Neural progenitor cell (in vitro differentiated cells): Measurements from ENCODE around the gene OVCH2. TPM values are rescaled to one million over a fixed set of nuclear protein-coding genes. Genes with fewer than 3 reads are reported as not detected.

Experiments used
- DNase-seq: peaks from one replicate; pipeline ENCODE4 v3.0.0-alpha.2; 2016; ENCODE audit warnings: low spot score
- H2AFZ ChIP-seq: fragments of 200-600 bp; sonication (generic); replicated peaks from 2 replicates; pipeline ENCODE4 v1.6.1; 2016; ENCODE audit warnings: antibody characterized with exemption
- H3F3A ChIP-seq: fragments of 200-600 bp; sonication (generic); 2 replicates; pipeline ENCODE4 v1.6.1; 2016; ENCODE audit warnings: antibody characterized with exemption, low read depth
- H3K27ac ChIP-seq: fragments of 200-600 bp; sonication (generic); 2 replicates; pipeline ENCODE4 v1.5.1; 2016; ENCODE audit warnings: mild to moderate bottlenecking
- H3K27me3 ChIP-seq: fragments of 200-600 bp; sonication (generic); 2 replicates; pipeline ENCODE4 v1.6.1; 2016; ENCODE audit warnings: mild to moderate bottlenecking, moderate library complexity
- H3K36me3 ChIP-seq: fragments of 200-600 bp; sonication (generic); 2 replicates; pipeline ENCODE4 v1.5.1; 2016
- H3K4me1 ChIP-seq: fragments of 200-600 bp; sonication (generic); 2 replicates; pipeline ENCODE4 v1.6.1; 2016; ENCODE audit warnings: mixed run types
- H3K4me2 ChIP-seq: fragments of 200-600 bp; sonication (generic); 2 replicates; pipeline ENCODE4 v1.6.1; 2016
- H3K4me3 ChIP-seq: fragments of 200-600 bp; sonication (generic); 2 replicates; pipeline ENCODE4 v1.5.1; 2016
- H3K79me2 ChIP-seq: fragments of 200-600 bp; sonication (generic); 2 replicates; pipeline ENCODE4 v1.6.1; 2016; ENCODE audit warnings: low read depth
- H3K9ac ChIP-seq: fragments of 200-600 bp; sonication (generic); 2 replicates; pipeline ENCODE4 v1.6.1; 2016
- H3K9me3 ChIP-seq: fragments of 200-600 bp; sonication (generic); 2 replicates; pipeline ENCODE4 v1.5.1; 2016; ENCODE audit warnings: low read depth
- H4K20me1 ChIP-seq: fragments of 200-600 bp; sonication (generic); 2 replicates; pipeline ENCODE4 v1.6.1; 2016; ENCODE audit warnings: low read depth
- H3K27ac Mint-ChIP-seq: 3 replicates; pipeline ENCODE4 v1.8.0; 2021; ENCODE audit warnings: mixed read lengths
- H3K27me3 Mint-ChIP-seq: 2 replicates; pipeline ENCODE4 v1.8.0; 2022; ENCODE audit warnings: low read depth, mild to moderate bottlenecking, inconsistent platforms, moderate library complexity, mixed read lengths; ENCODE audit not compliant: insufficient read depth
- H3K36me3 Mint-ChIP-seq: 3 replicates; pipeline ENCODE4 v1.8.0; 2021; ENCODE audit warnings: mixed read lengths
- H3K4me1 Mint-ChIP-seq: 3 replicates; pipeline ENCODE4 v1.8.0; 2021; ENCODE audit warnings: mixed read lengths
- H3K4me3 Mint-ChIP-seq: 3 replicates; pipeline ENCODE4 v1.8.0; 2021; ENCODE audit warnings: mild to moderate bottlenecking, moderate library complexity, mixed read lengths
- H3K9me3 Mint-ChIP-seq: 3 replicates; pipeline ENCODE4 v1.8.0; 2020; ENCODE audit warnings: mixed read lengths
- CTCF ChIP-seq: fragments of 200-600 bp; sonication (generic); IDR thresholded peaks from 2 replicates; pipeline ENCODE4 v1.5.1; 2017; ENCODE audit warnings: antibody characterized with exemption, mild to moderate bottlenecking
- EZH2 ChIP-seq: fragments of 200-600 bp; sonication (generic); IDR thresholded peaks from 2 replicates; pipeline ENCODE4 v1.6.1; 2017; ENCODE audit warnings: antibody characterized with exemption, mild to moderate bottlenecking, moderate library complexity
- EZH2phosphoT487 ChIP-seq: fragments of 200-600 bp; sonication (generic); IDR thresholded peaks from 2 replicates; pipeline ENCODE4 v1.6.1; 2017; ENCODE audit warnings: antibody characterized with exemption
- total RNA-seq: library from RNA; depleted of rRNA; stranded (reverse); fragments of >200 nt; gene quantifications from 2 replicates; pipeline ENCODE4 v1.2.3, GENCODE V29; 2015; ENCODE audit warnings: low replicate concordance

OVCH2 gene
- total RNA-seq, 1 donor from 2014 or later, result not detected

- no peaks in the 10 kb centered on the region for H3K27me3 ChIP-seq
- H3F3A ChIP-seq, result peaks cover 4% of the 10 kb centered on the region
- Mint-ChIP-seq H3K4me1 (no peaks in the 10 kb centered on the region), H3K36me3 (no peaks in the 10 kb centered on the region), H3K9me3 (no peaks in the 10 kb centered on the region), H3K27me3 (peaks cover 2% of the 10 kb centered on the region), H3K27ac (peak overlapping the region; percentile 26), H3K4me3 (no peak overlapping the region)
- no peak for DNase-seq
- H3K4me2 ChIP-seq, result no peak overlapping the region
- TF ChIP-seq CTCF (no peak), EZH2phosphoT487 (no peak), EZH2 (no peak)
- H3K4me3 ChIP-seq, result no peak overlapping the region
- no peaks in the 10 kb centered on the region for H3K79me2 ChIP-seq
- no peak overlapping the region for H2AFZ ChIP-seq
- peaks cover 7% of the 10 kb centered on the region for H3K4me1 ChIP-seq
- no peak overlapping the region for H3K27ac ChIP-seq
- H3K9ac ChIP-seq, result no peak overlapping the region
- no peaks in the 10 kb centered on the region for H4K20me1 ChIP-seq
- H3K36me3 ChIP-seq, result no peaks in the 10 kb centered on the region
- H3K9me3 ChIP-seq, result no peaks in the 10 kb centered on the region
These were observed 13.9 kb downstream of the OVCH2 start for GRCh38 chr11:7692426-7692825.

- no peaks in the 10 kb centered on the region for H3K36me3 ChIP-seq
- H3K4me1 Mint-ChIP-seq, result no peaks in the 10 kb centered on the region
- H3K9me3 ChIP-seq, result no peaks in the 10 kb centered on the region
- no peaks in the 10 kb centered on the region for H3K36me3 Mint-ChIP-seq
- peaks cover 7% of the 10 kb centered on the region for H3K4me1 ChIP-seq
- H3K4me3 ChIP-seq, result no peak overlapping the region
- no peaks in the 10 kb centered on the region for H3K27me3 ChIP-seq
- no peaks in the 10 kb centered on the region for H3K9me3 Mint-ChIP-seq
- H3K27ac Mint-ChIP-seq, result no peak overlapping the region
- peaks cover 2% of the 10 kb centered on the region for H3K27me3 Mint-ChIP-seq
- no peak overlapping the region for H3K27ac ChIP-seq
- peaks cover 4% of the 10 kb centered on the region for H3F3A ChIP-seq
- H4K20me1 ChIP-seq, result no peaks in the 10 kb centered on the region
- TF ChIP-seq EZH2phosphoT487 (no peak), EZH2 (no peak), CTCF (no peak)
- no peak overlapping the region for H2AFZ ChIP-seq
- no peak overlapping the region for H3K4me2 ChIP-seq
- H3K9ac ChIP-seq, result no peak overlapping the region
- no peak overlapping the region for H3K4me3 Mint-ChIP-seq
- DNase-seq, result no peak
- H3K79me2 ChIP-seq, result no peaks in the 10 kb centered on the region
These were observed 14.4 kb downstream of the OVCH2 start for GRCh38 chr11:7691759-7692350.

- Histone ChIP-seq H3K9ac (no peak overlapping the region), H2AFZ (no peak overlapping the region), H3K79me2 (no peaks in the 10 kb centered on the region), H3K9me3 (no peaks in the 10 kb centered on the region), H4K20me1 (no peaks in the 10 kb centered on the region), H3K27me3 (no peaks in the 10 kb centered on the region), H3K4me2 (no peak overlapping the region), H3K4me1 (peaks cover 7% of the 10 kb centered on the region), H3F3A (peaks cover 4% of the 10 kb centered on the region), H3K4me3 (no peak overlapping the region), H3K36me3 (no peaks in the 10 kb centered on the region), H3K27ac (no peak overlapping the region)
- H3K36me3 Mint-ChIP-seq, result no peaks in the 10 kb centered on the region
- DNase-seq, result peak; percentile 16
- peaks cover 3% of the 10 kb centered on the region for H3K27me3 Mint-ChIP-seq
- no peak overlapping the region for H3K4me3 Mint-ChIP-seq
- TF ChIP-seq CTCF (peak; percentile 46), EZH2 (no peak)
- no peak overlapping the region for H3K27ac Mint-ChIP-seq
- H3K4me1 Mint-ChIP-seq, result no peaks in the 10 kb centered on the region
- no peaks in the 10 kb centered on the region for H3K9me3 Mint-ChIP-seq
These were observed 15.6 kb downstream of the OVCH2 start for GRCh38 chr11:7690648-7691047.
